GM12864 (cell line): ENCODE measurements around the gene SLC22A1.
"Not testable (repeated sequence)": the region's sequence is repeated elsewhere in the genome, so short reads cannot be mapped to it uniquely, and the experiment has no call there.

Experiments
- DNase-seq: peaks from one replicate; pipeline ENCODE4 v3.0.0-alpha.2; 2011; ENCODE audit warnings: low read depth
- H3K4me3 ChIP-seq: 2 replicates; pipeline ENCODE4 v1.5.1; 2011; ENCODE audit warnings: mild to moderate bottlenecking, low read depth, low read length, control low read depth
- TF ChIP-seq, protein P1 (sequence below): IDR thresholded peaks from 2 replicates; pipeline ENCODE4 v1.5.1; 2011; ENCODE audit warnings: low read depth, mild to moderate bottlenecking, moderate library complexity, low read length, control low read depth, inconsistent platforms; ENCODE audit errors: missing control alignments

The SLC22A1 gene

DNA sequence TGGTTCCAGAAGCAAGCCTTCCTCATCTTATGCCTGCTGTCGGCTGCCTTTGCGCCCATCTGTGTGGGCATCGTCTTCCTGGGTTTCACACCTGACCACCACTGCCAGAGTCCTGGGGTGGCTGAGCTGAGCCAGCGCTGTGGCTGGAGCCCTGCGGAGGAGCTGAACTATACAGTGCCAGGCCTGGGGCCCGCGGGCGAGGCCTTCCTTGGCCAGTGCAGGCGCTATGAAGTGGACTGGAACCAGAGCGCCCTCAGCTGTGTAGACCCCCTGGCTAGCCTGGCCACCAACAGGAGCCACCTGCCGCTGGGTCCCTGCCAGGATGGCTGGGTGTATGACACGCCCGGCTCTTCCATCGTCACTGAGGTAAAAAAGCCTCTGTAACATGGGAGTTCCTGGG lies 366 bp downstream of the SLC22A1 start:
- no peak for DNase-seq
- TF ChIP-seq, protein P1, sequence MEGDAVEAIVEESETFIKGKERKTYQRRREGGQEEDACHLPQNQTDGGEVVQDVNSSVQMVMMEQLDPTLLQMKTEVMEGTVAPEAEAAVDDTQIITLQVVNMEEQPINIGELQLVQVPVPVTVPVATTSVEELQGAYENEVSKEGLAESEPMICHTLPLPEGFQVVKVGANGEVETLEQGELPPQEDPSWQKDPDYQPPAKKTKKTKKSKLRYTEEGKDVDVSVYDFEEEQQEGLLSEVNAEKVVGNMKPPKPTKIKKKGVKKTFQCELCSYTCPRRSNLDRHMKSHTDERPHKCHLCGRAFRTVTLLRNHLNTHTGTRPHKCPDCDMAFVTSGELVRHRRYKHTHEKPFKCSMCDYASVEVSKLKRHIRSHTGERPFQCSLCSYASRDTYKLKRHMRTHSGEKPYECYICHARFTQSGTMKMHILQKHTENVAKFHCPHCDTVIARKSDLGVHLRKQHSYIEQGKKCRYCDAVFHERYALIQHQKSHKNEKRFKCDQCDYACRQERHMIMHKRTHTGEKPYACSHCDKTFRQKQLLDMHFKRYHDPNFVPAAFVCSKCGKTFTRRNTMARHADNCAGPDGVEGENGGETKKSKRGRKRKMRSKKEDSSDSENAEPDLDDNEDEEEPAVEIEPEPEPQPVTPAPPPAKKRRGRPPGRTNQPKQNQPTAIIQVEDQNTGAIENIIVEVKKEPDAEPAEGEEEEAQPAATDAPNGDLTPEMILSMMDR = no peak
- no peak overlapping the region for H3K4me3 ChIP-seq

DNA sequence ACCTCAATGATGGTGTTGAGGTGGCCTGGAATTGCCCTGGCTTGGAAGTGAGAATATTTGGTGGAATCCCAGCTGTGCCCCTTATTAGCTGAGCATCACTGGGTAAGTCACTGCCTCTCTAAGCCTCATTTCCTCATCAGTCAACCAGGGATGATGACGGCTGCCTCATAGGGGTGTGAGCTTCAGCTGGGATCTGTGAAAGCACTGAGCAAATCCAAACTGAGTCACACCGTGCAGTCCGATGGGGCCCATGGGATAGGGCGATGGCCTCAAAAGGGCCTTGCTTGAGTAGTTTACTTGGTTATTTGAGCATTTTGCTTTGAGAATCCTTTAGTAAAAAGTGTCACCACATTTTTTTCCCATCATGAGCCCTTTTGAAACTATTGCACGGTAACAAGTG lies 1.1 kb downstream of the SLC22A1 start:
- H3K4me3 ChIP-seq = no peak overlapping the region
- TF ChIP-seq, protein P1 = no peak
- DNase-seq = no peak

DNA sequence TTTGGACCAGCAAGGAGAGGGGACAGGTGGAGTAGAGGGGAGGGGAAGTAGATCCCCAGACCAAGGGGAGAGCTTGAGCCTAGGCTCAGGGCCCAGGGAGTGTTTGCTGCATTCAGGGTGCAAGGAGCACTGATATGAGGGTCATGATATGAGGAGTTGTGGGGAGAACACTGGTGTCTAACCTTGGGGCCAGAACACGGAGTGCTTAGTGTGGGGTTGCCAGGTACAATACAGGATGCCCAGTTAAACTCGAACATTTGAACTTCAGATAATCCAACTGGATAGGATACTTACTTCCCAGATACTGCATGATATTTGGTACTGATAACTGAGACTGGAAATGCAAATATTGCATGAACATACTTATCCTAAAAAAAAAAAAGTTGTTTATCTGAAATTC lies 2.4 kb downstream of the SLC22A1 start:
- H3K4me3 ChIP-seq = no peak overlapping the region
- TF ChIP-seq, protein P1 = no peak
- DNase-seq = no peak

DNA sequence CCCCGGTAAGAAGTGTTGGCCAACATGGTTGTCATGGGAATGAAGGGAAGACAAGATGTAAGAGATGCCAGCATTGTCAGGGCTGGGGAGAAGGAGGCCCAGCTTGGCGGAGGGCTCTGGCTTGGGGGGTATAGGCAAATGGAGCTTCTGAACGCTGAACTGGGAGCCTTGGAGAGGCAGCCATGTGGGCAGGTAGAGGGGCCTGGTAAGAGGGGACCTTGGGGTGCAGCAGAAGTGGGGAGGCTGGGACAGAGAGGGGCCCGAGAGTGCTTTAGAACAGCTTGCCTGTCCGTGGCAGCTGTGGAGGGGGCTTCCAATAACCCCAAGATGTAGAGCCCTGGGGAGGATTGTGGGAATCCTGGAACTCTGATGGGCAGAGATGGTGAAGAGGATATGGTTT lies 3.0 kb downstream of the SLC22A1 start:
- DNase-seq = no peak
- H3K4me3 ChIP-seq = no peak overlapping the region
- TF ChIP-seq, protein P1 = no peak

DNA sequence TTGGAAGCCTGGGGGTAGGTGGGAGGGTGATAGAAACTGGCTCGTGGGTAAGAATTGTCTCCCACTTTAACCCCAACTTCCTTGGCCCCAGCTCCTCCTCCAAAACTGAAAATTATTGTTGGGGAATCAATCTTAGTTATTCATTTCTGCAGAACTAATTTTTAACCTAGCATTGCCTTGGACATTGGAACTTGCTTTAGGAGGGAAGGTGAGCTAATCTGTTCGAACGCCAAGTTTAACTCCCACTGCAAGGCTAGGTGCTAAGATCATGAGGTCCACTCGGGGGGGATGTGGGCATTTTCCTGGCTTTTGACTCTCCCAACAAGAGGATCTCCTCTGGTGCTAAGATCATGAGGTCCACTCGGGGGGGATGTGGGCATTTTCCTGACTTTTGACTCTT lies 3.5 kb downstream of the SLC22A1 start:
- DNase-seq, H3K4me3 ChIP-seq: not testable (repeated sequence)

DNA sequence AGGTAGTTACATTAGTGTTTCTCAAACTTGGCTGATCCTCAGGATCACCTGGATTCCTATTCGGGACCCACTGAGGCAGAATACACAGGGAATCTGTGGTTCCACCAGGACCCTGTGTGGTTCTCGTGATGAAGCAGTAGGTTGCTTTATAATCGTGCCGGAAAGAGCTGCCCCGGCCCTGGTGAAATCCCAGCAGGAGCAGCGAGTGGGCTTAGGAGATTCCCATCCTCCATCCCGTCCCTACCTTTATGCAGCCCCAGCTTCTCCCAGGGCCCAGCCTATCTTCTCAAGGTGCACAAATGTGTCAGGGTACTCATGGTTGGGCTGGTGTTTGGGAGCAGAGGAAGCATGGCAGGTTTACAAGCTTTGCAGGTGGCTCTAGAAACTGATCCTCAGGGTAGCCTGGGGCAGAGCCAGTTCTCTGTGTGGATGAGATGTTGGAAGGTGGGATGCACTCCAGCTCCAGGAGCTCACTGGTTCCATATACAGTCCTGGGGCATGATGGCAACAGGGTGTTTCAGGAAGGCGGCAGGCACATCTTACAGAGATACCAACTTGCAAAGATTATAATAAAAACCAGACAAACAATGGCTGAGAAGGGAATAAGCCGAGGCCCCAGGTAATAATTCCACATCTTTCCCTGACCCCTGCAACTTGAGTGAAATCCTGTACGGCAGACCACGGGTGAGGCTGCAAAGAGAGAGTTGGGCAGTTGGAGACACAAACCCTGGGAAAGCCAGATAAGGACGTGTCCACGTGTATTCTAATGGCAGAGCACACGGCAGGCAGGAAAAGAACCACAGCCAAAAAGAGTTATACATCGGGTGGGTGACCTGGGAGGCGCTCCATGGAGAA lies 5.9 kb downstream of the SLC22A1 start:
- TF ChIP-seq, protein P1 = no peak
- DNase-seq = no peak
- H3K4me3 ChIP-seq = no peak overlapping the region

DNA sequence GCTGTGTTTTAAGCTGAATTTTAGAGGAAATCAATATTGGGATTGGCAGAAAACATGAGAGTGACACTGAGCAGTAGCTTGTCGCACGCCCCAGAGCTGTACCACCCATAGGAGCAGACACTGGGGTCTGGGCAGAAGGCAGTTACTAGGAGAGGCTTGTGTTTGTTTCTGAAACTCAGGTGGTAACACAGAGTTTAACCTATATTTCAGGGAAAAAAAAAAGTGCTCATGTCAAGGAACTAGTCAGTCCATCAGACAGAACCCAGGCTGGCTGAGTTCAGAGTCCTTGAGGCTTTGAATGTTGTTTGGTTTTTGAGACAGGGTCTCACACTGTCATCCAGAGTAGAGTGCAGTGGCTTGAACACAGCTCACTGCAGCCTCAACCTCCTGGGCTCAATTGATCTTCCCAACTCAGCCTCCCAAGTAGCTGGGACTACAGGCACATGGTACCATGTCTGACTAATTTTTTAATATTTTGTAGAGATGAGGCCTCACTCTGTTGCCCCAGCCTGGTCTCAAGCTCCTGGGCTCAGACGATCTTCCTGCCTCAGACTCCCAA lies 6.6 kb downstream of the SLC22A1 start:
- TF ChIP-seq, protein P1 = no peak
- DNase-seq = no peak
- H3K4me3 ChIP-seq = no peak overlapping the region
